Measurements from ENCODE around the gene CREB1.
"Not testable (repeated sequence)": the region's sequence is repeated elsewhere in the genome, so short reads cannot be mapped to it uniquely, and the experiment has no call there.

CREB1 gene

GRCh38 chr2:207529330-207530159, at the start of gene CREB1:
CREB1 (plus strand) TSS chr2:207529962; CDS start chr2:207555636, 25,674 bp downstream.
- peak; percentile 100 for DNase-seq

- DNase-seq: no peak
Observed at GRCh38 chr2:207480521-207481040, 49.2 kb upstream of the CREB1 start.

GRCh38 chr2:207481924-207482323, 47.8 kb upstream of the CREB1 start:
- no peak for DNase-seq

- DNase-seq: no peak
Observed at GRCh38 chr2:207482630-207483029, 47.1 kb upstream of the CREB1 start.

GRCh38 chr2:207483066-207483465, 46.7 kb upstream of the CREB1 start:
- DNase-seq: no peak

- DNase-seq: no peak
Observed at GRCh38 chr2:207483477-207483876, 46.3 kb upstream of the CREB1 start.

GRCh38 chr2:207484444-207485391, 45.0 kb upstream of the CREB1 start:
- no peak for DNase-seq

GRCh38 chr2:207487650-207488311, 42.0 kb upstream of the CREB1 start:
- DNase-seq: no peak

- DNase-seq: no peak
Observed at GRCh38 chr2:207489251-207489650, 40.5 kb upstream of the CREB1 start.

- no peak for DNase-seq
Observed at GRCh38 chr2:207490441-207490840, 39.3 kb upstream of the CREB1 start.

- DNase-seq: no peak
Observed at GRCh38 chr2:207491086-207491485, 38.7 kb upstream of the CREB1 start.

- DNase-seq: no peak
Observed at GRCh38 chr2:207491956-207492355, 37.8 kb upstream of the CREB1 start.

- DNase-seq: no peak
Observed at GRCh38 chr2:207492461-207492860, 37.3 kb upstream of the CREB1 start.

GRCh38 chr2:207494137-207494536, 35.6 kb upstream of the CREB1 start:
- no peak for DNase-seq

GRCh38 chr2:207496936-207497335, 32.8 kb upstream of the CREB1 start:
- DNase-seq: not testable (repeated sequence)

GRCh38 chr2:207497596-207497995, 32.2 kb upstream of the CREB1 start:
- DNase-seq: no peak

GRCh38 chr2:207498427-207498826, 31.3 kb upstream of the CREB1 start:
- DNase-seq: no peak

- DNase-seq: no peak
Observed at GRCh38 chr2:207499114-207499513, 30.6 kb upstream of the CREB1 start.

- no peak for DNase-seq
Observed at GRCh38 chr2:207501802-207502576, 27.8 kb upstream of the CREB1 start.

- no peak for DNase-seq
Observed at GRCh38 chr2:207502577-207503198, 27.1 kb upstream of the CREB1 start.

GRCh38 chr2:207503234-207503633, 26.5 kb upstream of the CREB1 start:
- no peak for DNase-seq
